ENCODE measurements around the gene CLEC2A.

The CLEC2A gene

DNA sequence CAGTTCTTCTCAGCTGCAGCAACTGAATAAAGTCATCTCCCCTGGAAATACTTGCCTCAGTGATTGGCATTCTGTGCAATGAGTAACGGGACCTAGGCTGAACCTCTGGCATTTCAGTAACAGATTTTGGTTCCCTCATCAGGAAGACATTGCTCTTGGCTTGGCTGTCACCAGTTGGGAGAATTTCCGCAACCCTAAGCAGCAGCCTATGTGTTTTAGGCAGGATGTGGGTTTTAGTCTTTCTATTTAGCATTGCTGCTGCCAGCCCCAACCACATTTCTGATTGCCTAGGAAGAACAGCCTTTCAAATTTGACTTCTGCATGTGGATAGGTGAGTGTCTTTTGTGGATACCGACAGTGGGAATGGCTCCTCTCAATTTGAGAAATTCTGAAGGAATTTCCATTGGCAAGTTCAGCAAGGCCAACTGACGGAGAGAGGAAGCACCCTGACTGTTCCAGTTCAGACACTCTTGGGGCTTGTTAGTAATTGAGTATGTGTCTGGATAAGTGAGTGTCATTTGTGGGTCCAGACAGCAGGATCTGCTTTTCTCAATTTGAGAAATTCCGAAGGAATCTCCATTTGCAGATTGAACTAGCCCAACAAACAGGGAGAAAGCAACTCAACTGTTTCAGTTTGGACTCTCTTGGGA is 19.0 kb upstream of the CLEC2A start:
- Histone ChIP-seq H3K9ac (ENCODE audit: low read depth, low read length) (no peak overlapping the region), H3K36me3 (ENCODE audit: insufficient read depth, low read length) (no peaks in the 10 kb centered on the region), H3K9me3 (ENCODE audit: control insufficient read depth, insufficient read depth, low read length) (0 out of 2 replicates have a peak, but pooled peaks cover 2% of the 10 kb centered on the region), H3K4me1 (ENCODE audit: insufficient read depth, low read length) (no peaks in the 10 kb centered on the region)

DNA sequence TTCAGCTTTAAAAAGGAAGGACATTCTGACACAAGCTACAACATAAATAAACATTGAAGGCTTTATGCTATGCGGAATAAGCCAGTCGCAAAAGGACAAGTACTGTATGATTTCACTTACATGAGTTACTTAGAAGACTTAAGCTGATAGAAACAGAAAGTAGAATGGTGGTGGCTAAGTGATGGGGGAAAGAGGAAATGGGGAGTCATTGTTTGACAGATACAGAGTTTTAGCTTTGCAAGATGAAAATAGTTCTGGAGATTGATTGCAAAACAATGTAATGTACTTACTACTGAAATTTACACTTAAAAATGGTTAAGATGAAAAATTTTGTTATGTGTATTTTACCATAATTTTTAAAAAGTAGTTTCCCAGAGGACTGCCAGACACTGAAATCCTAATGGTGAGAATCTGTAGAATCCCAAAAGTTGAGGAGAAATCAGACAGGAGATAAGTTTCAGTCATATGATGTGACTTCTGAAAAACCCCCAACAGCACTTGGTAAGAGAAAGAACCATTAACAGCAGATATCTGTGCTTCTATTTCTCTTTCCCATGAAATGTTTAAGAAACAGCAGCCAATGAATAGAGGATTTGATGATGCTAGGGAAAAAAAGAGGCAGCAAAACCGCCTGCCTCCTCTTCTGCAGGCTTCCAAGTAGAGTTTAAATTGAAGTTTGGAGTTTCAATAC is 16.6 kb upstream of the CLEC2A start:
- no peak overlapping the region for H3K9ac ChIP-seq (ENCODE audit: low read depth, low read length)
- H3K4me1 ChIP-seq (ENCODE audit: insufficient read depth, low read length): no peaks in the 10 kb centered on the region
- 0 out of 2 replicates have a peak, but pooled peaks cover 2% of the 10 kb centered on the region for H3K9me3 ChIP-seq (ENCODE audit: control insufficient read depth, insufficient read depth, low read length)
- no peaks in the 10 kb centered on the region for H3K36me3 ChIP-seq (ENCODE audit: insufficient read depth, low read length)

DNA sequence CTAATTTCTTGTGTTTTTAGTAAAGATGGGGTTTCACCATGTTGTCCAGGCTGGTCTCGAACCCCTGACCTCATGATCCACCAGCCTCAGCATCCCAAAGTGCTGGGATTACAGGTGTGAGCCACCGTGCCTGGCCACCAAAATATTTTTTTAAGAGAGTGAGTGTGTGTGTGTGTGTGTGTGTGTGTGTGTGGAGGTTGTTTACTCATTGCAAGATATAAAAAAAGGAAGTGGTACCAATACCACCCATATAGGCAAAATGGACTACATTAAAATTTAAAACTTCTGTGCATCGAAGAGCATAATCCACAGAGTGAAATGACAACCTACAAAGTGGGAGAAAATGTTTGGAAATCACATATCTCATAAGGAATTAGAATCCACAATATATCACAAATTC is 15.5 kb upstream of the CLEC2A start:
- H3K36me3 ChIP-seq (ENCODE audit: insufficient read depth, low read length): no peaks in the 10 kb centered on the region
- H3K4me1 ChIP-seq (ENCODE audit: insufficient read depth, low read length): no peaks in the 10 kb centered on the region
- H3K9me3 ChIP-seq (ENCODE audit: control insufficient read depth, insufficient read depth, low read length): 0 out of 2 replicates have a peak, but pooled peaks cover 2% of the 10 kb centered on the region
- H3K9ac ChIP-seq (ENCODE audit: low read depth, low read length): no peak overlapping the region

DNA sequence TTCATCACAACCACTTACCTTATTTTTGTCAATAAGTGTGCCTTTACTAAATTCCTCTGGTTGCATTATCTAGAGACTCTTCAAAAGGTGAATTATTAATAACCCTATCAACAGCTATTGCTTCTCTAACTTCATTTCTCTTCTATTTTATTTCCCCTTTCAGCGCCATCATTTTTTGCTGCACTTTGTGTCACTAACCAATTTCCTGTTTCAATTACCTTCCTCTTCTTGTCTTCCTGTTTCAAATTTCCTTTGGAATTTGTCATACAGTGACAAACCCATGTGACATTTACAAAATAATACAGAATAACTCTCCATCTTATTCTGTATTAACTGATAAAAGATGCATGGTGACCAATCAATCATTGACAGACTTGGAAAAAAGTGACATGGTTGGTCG is 12.2 kb upstream of the CLEC2A start:
- Histone ChIP-seq H3K9ac (ENCODE audit: low read depth, low read length) (no peak overlapping the region), H3K9me3 (ENCODE audit: control insufficient read depth, insufficient read depth, low read length) (0 out of 2 replicates have a peak, but pooled peaks cover 2% of the 10 kb centered on the region), H3K4me1 (ENCODE audit: insufficient read depth, low read length) (no peaks in the 10 kb centered on the region), H3K36me3 (ENCODE audit: insufficient read depth, low read length) (no peaks in the 10 kb centered on the region)

DNA sequence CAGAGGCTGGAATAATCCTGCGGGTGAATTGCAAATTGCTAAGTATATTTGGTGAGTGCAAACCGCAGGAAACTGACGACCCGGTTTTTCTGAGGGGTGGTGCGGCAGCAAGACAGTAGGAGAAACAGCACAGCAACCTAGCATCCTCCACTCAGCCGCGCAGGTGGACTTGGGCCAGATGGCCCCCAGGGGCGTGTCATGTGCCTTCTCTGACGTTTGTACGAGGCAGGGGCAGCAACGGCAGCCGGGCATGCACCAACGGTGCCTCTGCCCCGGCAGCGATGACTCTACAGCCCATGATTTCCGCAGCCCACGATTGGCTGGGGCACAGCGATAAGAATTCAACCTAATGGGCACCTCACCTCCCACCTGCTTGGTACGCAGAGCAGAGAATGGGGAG is 11.1 kb upstream of the CLEC2A start:
- Histone ChIP-seq H3K9ac (ENCODE audit: low read depth, low read length) (peak overlapping the region; percentile 37; the same call in 1 of the 2 replicates), H3K9me3 (ENCODE audit: control insufficient read depth, insufficient read depth, low read length) (no peaks in the 10 kb centered on the region), H3K4me1 (ENCODE audit: insufficient read depth, low read length) (no peaks in the 10 kb centered on the region), H3K36me3 (ENCODE audit: insufficient read depth, low read length) (no peaks in the 10 kb centered on the region)

DNA sequence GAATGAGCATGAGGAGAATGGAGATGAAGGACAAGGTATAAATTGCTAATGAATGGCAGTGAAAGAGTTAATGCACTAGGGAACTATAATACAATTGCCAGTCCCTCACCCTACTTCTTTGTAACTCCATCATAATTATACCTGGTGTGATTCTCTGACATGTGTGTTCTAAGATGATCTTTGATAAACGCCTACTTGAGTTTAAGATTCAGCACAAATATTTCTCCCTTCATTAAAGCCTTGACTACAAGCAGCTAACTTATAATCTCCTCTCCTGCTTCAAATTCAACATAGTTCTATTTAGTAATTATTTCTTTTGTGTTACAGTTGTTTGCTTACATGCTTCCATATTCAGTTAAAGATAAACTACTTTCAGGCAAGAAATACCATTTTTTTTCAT is 9.7 kb upstream of the CLEC2A start:
- H3K4me1 ChIP-seq (ENCODE audit: insufficient read depth, low read length): no peaks in the 10 kb centered on the region
- no peak overlapping the region for H3K9ac ChIP-seq (ENCODE audit: low read depth, low read length)
- H3K36me3 ChIP-seq (ENCODE audit: insufficient read depth, low read length): no peaks in the 10 kb centered on the region
- H3K9me3 ChIP-seq (ENCODE audit: control insufficient read depth, insufficient read depth, low read length): no peaks in the 10 kb centered on the region

DNA sequence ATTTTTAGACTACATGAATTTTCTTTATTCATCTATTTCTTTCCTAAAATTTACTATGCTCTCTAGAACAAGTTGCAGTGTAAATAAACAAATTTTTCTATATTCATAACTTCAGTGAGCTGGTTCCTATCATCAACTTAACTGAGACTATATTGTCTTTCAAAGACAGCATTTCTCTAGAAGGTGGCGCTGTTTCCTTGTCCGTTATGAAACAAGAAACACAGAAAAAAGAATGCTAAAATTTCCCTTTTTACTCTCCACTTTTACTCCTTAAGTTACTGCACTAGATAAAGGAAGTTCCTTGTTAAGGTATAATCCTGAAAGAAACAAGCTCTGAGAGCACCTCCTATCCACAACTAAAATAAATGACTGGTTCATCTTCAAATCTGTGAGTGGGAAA is 8.2 kb upstream of the CLEC2A start:
- Histone ChIP-seq H3K4me1 (ENCODE audit: insufficient read depth, low read length) (no peaks in the 10 kb centered on the region), H3K9ac (ENCODE audit: low read depth, low read length) (no peak overlapping the region), H3K36me3 (ENCODE audit: insufficient read depth, low read length) (no peaks in the 10 kb centered on the region), H3K9me3 (ENCODE audit: control insufficient read depth, insufficient read depth, low read length) (no peaks in the 10 kb centered on the region)

DNA sequence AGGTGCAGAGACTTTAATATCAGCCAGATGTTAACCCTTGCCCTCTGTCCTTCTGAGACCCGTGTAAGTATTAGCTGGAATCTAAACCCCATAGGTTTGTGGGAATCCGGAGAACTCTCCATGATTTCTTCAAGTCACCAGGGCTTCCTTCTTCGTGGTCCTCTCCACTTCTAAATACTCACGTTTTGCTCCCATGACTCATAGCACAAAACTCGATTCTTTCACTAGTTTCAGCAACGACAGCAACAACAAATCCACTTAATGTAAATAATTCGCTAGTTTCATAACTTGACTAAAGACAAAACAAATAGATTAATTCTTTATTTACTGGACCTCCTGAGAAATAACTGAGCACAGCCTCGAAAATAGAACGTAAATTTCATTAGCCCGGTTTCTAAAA is 4.4 kb upstream of the CLEC2A start:
- no peaks in the 10 kb centered on the region for H3K9me3 ChIP-seq (ENCODE audit: control insufficient read depth, insufficient read depth, low read length)
- no peaks in the 10 kb centered on the region for H3K4me1 ChIP-seq (ENCODE audit: insufficient read depth, low read length)

DNA sequence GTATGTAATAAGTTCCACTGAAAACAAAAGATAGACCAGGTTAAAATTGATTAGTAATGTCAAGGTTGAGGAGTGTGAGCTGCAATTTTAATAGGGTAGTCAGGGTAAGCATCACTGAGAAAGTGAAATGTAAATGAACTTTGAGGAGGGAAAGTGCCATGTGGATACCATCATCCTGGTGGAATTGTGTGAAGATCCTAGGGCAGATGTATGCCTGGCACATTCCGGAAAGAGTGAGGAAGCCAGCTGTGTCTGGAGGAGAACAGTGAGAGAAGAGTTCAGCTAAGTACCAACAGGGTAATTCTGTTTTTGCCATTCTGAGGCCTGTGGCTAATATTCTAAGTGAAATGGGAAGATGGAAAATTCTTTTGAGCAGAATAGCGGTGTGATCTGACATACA is 2.9 kb upstream of the CLEC2A start:
- H3K36me3 ChIP-seq (ENCODE audit: insufficient read depth, low read length): no peaks in the 10 kb centered on the region
- H3K4me1 ChIP-seq (ENCODE audit: insufficient read depth, low read length): no peaks in the 10 kb centered on the region
- H3K9me3 ChIP-seq (ENCODE audit: control insufficient read depth, insufficient read depth, low read length): no peaks in the 10 kb centered on the region
- no peak overlapping the region for H3K9ac ChIP-seq (ENCODE audit: low read depth, low read length)

More for the DNA sequence above, 4.4 kb upstream of the CLEC2A start:
- Histone ChIP-seq H3K9ac (ENCODE audit: low read depth, low read length) (no peak overlapping the region), H3K36me3 (ENCODE audit: insufficient read depth, low read length) (no peaks in the 10 kb centered on the region)

DNA sequence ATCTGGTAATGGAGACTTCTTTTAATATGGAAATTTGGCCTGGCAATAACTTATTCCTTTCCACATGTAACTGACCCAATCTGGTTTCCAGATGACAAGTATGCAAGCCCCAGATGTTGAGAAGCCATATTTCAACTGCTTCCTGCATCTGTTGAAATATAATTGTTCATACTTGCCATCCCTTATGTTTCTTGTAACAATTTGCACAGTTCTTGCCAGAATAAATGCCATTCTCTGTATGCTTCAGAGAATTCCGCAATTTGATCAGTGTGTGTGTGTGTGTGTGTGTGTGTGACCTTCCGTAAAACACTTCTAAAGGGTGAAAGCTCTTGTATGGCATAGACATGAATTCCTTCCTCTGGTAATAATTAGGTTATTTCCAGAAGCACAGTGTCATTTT is 1.8 kb upstream of the CLEC2A start:
- H3K9me3 ChIP-seq (ENCODE audit: control insufficient read depth, insufficient read depth, low read length): no peaks in the 10 kb centered on the region
- H3K36me3 ChIP-seq (ENCODE audit: insufficient read depth, low read length): no peaks in the 10 kb centered on the region
- no peak overlapping the region for H3K9ac ChIP-seq (ENCODE audit: low read depth, low read length)
- H3K4me1 ChIP-seq (ENCODE audit: insufficient read depth, low read length): no peaks in the 10 kb centered on the region

DNA sequence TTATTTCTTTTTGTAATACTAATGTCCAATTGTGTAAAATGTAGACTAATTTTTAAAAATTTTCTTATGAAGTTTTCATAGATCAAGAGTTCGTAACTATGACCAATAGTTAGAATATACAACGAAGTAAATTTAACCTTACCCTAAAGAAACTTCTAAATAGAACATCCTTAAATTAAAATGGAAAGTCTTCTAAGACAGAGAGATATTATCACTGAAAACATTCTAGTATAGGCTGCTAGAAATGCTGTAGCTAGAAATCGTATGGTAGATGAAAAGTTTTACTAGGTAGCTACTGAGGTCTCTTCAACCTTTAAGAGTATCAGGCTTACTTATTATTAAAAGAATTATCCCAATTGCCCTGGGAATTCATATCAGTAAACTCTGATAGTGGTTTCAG is 925 bp downstream of the CLEC2A start:
- Histone ChIP-seq H3K9me3 (ENCODE audit: control insufficient read depth, insufficient read depth, low read length) (no peaks in the 10 kb centered on the region), H3K36me3 (ENCODE audit: insufficient read depth, low read length) (no peaks in the 10 kb centered on the region), H3K9ac (ENCODE audit: low read depth, low read length) (no peak overlapping the region), H3K4me1 (ENCODE audit: insufficient read depth, low read length) (no peaks in the 10 kb centered on the region)

DNA sequence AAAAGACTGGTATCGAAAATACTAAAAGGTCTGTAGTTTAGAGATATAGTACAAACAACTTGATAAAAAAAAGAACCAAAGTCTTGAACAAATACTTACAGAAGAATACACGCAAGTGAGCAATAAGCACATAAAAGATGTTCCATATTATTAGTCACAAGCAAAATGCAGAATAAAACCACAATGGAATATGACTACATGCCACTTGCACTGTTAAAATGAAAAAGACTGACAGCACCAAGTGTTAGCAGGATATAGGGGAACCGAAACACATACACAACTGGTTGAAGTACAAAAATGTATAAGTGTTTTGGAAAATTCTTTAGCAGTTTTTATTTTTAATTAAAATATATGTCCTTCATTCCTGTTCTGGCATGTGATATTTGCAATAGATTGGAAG is 3.6 kb downstream of the CLEC2A start:
- Histone ChIP-seq H3K9me3 (ENCODE audit: control insufficient read depth, insufficient read depth, low read length) (no peaks in the 10 kb centered on the region), H3K9ac (ENCODE audit: low read depth, low read length) (no peak overlapping the region)

DNA sequence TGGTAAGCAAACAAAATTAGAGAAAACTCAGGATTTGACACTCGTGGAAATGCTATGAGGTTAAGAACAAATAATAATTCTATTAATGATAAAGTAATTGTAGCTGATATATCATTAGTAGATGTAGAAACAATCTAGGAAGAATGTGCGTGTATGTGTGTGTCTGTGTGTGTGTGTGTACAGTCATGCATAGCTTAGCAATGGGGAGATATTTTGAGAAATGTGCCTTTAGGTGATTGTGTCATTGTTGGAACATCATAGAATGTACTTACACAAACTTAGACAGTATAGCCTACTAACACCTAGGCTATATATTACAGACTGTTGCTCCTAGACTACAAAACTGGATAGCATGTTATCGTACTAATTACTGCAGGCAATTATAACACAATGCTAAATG is 5.3 kb downstream of the CLEC2A start:
- Histone ChIP-seq H3K9ac (ENCODE audit: low read depth, low read length) (no peak overlapping the region), H3K4me1 (ENCODE audit: insufficient read depth, low read length) (no peaks in the 10 kb centered on the region), H3K9me3 (ENCODE audit: control insufficient read depth, insufficient read depth, low read length) (no peaks in the 10 kb centered on the region), H3K36me3 (ENCODE audit: insufficient read depth, low read length) (no peaks in the 10 kb centered on the region)

More for the DNA sequence above, 3.6 kb downstream of the CLEC2A start:
- no peaks in the 10 kb centered on the region for H3K36me3 ChIP-seq (ENCODE audit: insufficient read depth, low read length)
- no peaks in the 10 kb centered on the region for H3K4me1 ChIP-seq (ENCODE audit: insufficient read depth, low read length)

DNA sequence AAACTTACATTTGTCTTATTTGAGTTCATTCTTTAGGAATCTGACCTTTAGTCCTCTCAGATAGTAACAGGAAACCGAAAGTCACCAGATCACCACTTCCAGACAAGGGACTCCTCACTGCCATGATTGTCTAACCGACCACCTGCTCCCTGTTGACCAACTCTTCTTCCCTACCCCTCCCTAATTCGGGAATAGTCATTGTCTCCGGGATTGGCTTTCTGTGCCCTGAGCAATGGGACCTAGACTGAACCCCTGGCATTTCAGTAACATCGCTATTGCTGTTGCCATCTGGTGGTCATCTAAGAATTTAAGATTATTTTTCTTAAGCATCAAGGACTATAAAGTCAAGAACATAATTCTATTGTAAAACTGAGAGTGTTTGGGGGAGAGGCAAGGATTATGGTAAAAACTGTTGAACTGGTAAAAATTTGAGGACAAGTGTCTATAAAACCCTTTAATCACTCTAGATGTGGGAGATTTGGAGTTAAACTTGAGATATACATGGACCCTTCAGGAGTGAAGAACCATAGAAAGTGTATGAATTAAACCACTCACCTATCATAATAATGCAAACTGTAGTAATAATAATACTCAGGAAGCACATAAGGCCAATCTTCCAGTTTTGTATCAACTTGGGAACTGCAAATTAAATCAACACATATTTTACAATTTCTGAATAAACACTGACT is 6.3 kb downstream of the CLEC2A start:
- Histone ChIP-seq H3K9me3 (ENCODE audit: control insufficient read depth, insufficient read depth, low read length) (no peaks in the 10 kb centered on the region), H3K4me1 (ENCODE audit: insufficient read depth, low read length) (no peaks in the 10 kb centered on the region), H3K9ac (ENCODE audit: low read depth, low read length) (no peak overlapping the region), H3K36me3 (ENCODE audit: insufficient read depth, low read length) (no peaks in the 10 kb centered on the region)

DNA sequence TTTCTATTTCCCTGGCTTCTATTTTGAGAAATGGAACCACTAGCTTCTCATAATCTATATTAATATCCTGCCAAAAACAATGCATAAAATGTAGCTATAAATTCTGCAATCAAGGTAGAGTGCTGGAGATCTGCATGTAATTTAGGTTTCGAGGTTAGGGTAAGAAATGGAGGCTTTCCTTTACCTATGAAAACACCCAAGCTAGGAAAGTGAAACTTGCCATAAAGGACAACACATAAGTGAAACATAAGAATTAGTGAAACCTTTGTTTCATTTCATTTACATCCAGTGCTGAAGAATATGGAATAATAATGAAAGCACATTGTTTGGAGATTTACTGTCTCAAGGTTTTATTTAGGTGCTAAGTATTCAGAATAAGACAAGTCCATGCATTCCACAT is 9.7 kb downstream of the CLEC2A start:
- Histone ChIP-seq H3K9ac (ENCODE audit: low read depth, low read length) (no peak overlapping the region), H3K9me3 (ENCODE audit: control insufficient read depth, insufficient read depth, low read length) (no peaks in the 10 kb centered on the region), H3K36me3 (ENCODE audit: insufficient read depth, low read length) (no peaks in the 10 kb centered on the region), H3K4me1 (ENCODE audit: insufficient read depth, low read length) (no peaks in the 10 kb centered on the region)
